Neural progenitor cell (in vitro differentiated cells): ENCODE measurements around the gene COTL1. TPM values are rescaled to one million over a fixed set of nuclear protein-coding genes. Genes with fewer than 3 reads are reported as not detected.

Source experiments
- DNase-seq: peaks from one replicate; pipeline ENCODE4 v3.0.0-alpha.2; 2016; ENCODE audit warnings: low spot score
- H2AFZ ChIP-seq: fragments of 200-600 bp; sonication (generic); replicated peaks from 2 replicates; pipeline ENCODE4 v1.6.1; 2016; ENCODE audit warnings: antibody characterized with exemption
- H3F3A ChIP-seq: fragments of 200-600 bp; sonication (generic); 2 replicates; pipeline ENCODE4 v1.6.1; 2016; ENCODE audit warnings: antibody characterized with exemption, low read depth
- H3K27ac ChIP-seq: fragments of 200-600 bp; sonication (generic); 2 replicates; pipeline ENCODE4 v1.5.1; 2016; ENCODE audit warnings: mild to moderate bottlenecking
- H3K27me3 ChIP-seq: fragments of 200-600 bp; sonication (generic); 2 replicates; pipeline ENCODE4 v1.6.1; 2016; ENCODE audit warnings: mild to moderate bottlenecking, moderate library complexity
- H3K36me3 ChIP-seq: fragments of 200-600 bp; sonication (generic); 2 replicates; pipeline ENCODE4 v1.5.1; 2016
- H3K4me1 ChIP-seq: fragments of 200-600 bp; sonication (generic); 2 replicates; pipeline ENCODE4 v1.6.1; 2016; ENCODE audit warnings: mixed run types
- H3K4me2 ChIP-seq: fragments of 200-600 bp; sonication (generic); 2 replicates; pipeline ENCODE4 v1.6.1; 2016
- H3K4me3 ChIP-seq: fragments of 200-600 bp; sonication (generic); 2 replicates; pipeline ENCODE4 v1.5.1; 2016
- H3K79me2 ChIP-seq: fragments of 200-600 bp; sonication (generic); 2 replicates; pipeline ENCODE4 v1.6.1; 2016; ENCODE audit warnings: low read depth
- H3K9ac ChIP-seq: fragments of 200-600 bp; sonication (generic); 2 replicates; pipeline ENCODE4 v1.6.1; 2016
- H3K9me3 ChIP-seq: fragments of 200-600 bp; sonication (generic); 2 replicates; pipeline ENCODE4 v1.5.1; 2016; ENCODE audit warnings: low read depth
- H4K20me1 ChIP-seq: fragments of 200-600 bp; sonication (generic); 2 replicates; pipeline ENCODE4 v1.6.1; 2016; ENCODE audit warnings: low read depth
- H3K27ac Mint-ChIP-seq: 3 replicates; pipeline ENCODE4 v1.8.0; 2021; ENCODE audit warnings: mixed read lengths
- H3K27me3 Mint-ChIP-seq: 2 replicates; pipeline ENCODE4 v1.8.0; 2022; ENCODE audit warnings: low read depth, mild to moderate bottlenecking, inconsistent platforms, moderate library complexity, mixed read lengths; ENCODE audit not compliant: insufficient read depth
- H3K36me3 Mint-ChIP-seq: 3 replicates; pipeline ENCODE4 v1.8.0; 2021; ENCODE audit warnings: mixed read lengths
- H3K4me1 Mint-ChIP-seq: 3 replicates; pipeline ENCODE4 v1.8.0; 2021; ENCODE audit warnings: mixed read lengths
- H3K4me3 Mint-ChIP-seq: 3 replicates; pipeline ENCODE4 v1.8.0; 2021; ENCODE audit warnings: mild to moderate bottlenecking, moderate library complexity, mixed read lengths
- H3K9me3 Mint-ChIP-seq: 3 replicates; pipeline ENCODE4 v1.8.0; 2020; ENCODE audit warnings: mixed read lengths
- CTCF ChIP-seq: fragments of 200-600 bp; sonication (generic); IDR thresholded peaks from 2 replicates; pipeline ENCODE4 v1.5.1; 2017; ENCODE audit warnings: antibody characterized with exemption, mild to moderate bottlenecking
- EZH2 ChIP-seq: fragments of 200-600 bp; sonication (generic); IDR thresholded peaks from 2 replicates; pipeline ENCODE4 v1.6.1; 2017; ENCODE audit warnings: antibody characterized with exemption, mild to moderate bottlenecking, moderate library complexity
- EZH2phosphoT487 ChIP-seq: fragments of 200-600 bp; sonication (generic); IDR thresholded peaks from 2 replicates; pipeline ENCODE4 v1.6.1; 2017; ENCODE audit warnings: antibody characterized with exemption
- total RNA-seq: library from RNA; depleted of rRNA; stranded (reverse); fragments of >200 nt; gene quantifications from 2 replicates; pipeline ENCODE4 v1.2.3, GENCODE V29; 2015; ENCODE audit warnings: low replicate concordance

Gene COTL1, protein sequence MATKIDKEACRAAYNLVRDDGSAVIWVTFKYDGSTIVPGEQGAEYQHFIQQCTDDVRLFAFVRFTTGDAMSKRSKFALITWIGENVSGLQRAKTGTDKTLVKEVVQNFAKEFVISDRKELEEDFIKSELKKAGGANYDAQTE
- total RNA-seq: 46.9 and 93.7 TPM in 2 replicates

- peaks cover 28% of the 10 kb centered on the region for H3K4me1 ChIP-seq
- Mint-ChIP-seq H3K27me3 (peaks cover 7% of the 10 kb centered on the region), H3K4me1 (peaks cover 60% of the 10 kb centered on the region), H3K27ac (peak within 1 kb of the TSS; percentile 84), H3K4me3 (peak within 1 kb of the TSS; percentile 97), H3K9me3 (no peaks in the 10 kb centered on the region), H3K36me3 (peaks cover 10% of the 10 kb centered on the region)
- H3F3A ChIP-seq: peaks cover 27% of the 10 kb centered on the region
- DNase-seq: peak; percentile 98
- peaks cover 48% of the 10 kb centered on the region for H4K20me1 ChIP-seq
- no peak within 1 kb of the TSS for H2AFZ ChIP-seq
- no peak within 1 kb of the TSS for H3K9ac ChIP-seq
- H3K79me2 ChIP-seq: peaks cover 42% of the 10 kb centered on the region
- H3K36me3 ChIP-seq: no peaks in the 10 kb centered on the region
- H3K27me3 ChIP-seq: peaks cover 12% of the 10 kb centered on the region
- H3K9me3 ChIP-seq: no peaks in the 10 kb centered on the region
- no peak within 1 kb of the TSS for H3K27ac ChIP-seq
- peak within 1 kb of the TSS; percentile 74 for H3K4me3 ChIP-seq
- no peak for TF ChIP-seq CTCF
- no peak for TF ChIP-seq EZH2phosphoT487
- TF ChIP-seq EZH2: no peak
- peak within 1 kb of the TSS; percentile 99 for H3K4me2 ChIP-seq
Observed at GRCh38 chr16:84617791-84618580, at the start of gene COTL1. Gene COTL1, minus strand, starts transcription at chr16:84618078. Its CDS starts 164 bp downstream, at chr16:84617914.

GRCh38 chr16:84665843-84666242 lies 48.0 kb upstream of the COTL1 start:
- Histone ChIP-seq H3K27ac (no peak overlapping the region), H3K4me1 (peaks cover 12% of the 10 kb centered on the region), H3K79me2 (no peaks in the 10 kb centered on the region), H3K4me2 (no peak overlapping the region), H3K36me3 (no peaks in the 10 kb centered on the region), H3K9me3 (no peaks in the 10 kb centered on the region), H3K4me3 (no peak overlapping the region), H3F3A (no peaks in the 10 kb centered on the region), H4K20me1 (no peaks in the 10 kb centered on the region), H3K9ac (no peak overlapping the region), H3K27me3 (no peaks in the 10 kb centered on the region), H2AFZ (no peak overlapping the region)
- H3K4me1 Mint-ChIP-seq: peaks cover 13% of the 10 kb centered on the region
- no peak overlapping the region for H3K4me3 Mint-ChIP-seq
- H3K9me3 Mint-ChIP-seq: no peaks in the 10 kb centered on the region
- H3K27ac Mint-ChIP-seq: no peak overlapping the region
- H3K27me3 Mint-ChIP-seq: peaks cover 3% of the 10 kb centered on the region
- H3K36me3 Mint-ChIP-seq: peaks cover 15% of the 10 kb centered on the region
- TF ChIP-seq EZH2 (no peak), CTCF (no peak), EZH2phosphoT487 (no peak)
- no peak for DNase-seq

- Histone ChIP-seq H3K27me3 (no peaks in the 10 kb centered on the region), H3K36me3 (no peaks in the 10 kb centered on the region), H3K4me2 (no peak overlapping the region), H3K9me3 (no peaks in the 10 kb centered on the region), H3K27ac (no peak overlapping the region), H3K4me3 (no peak overlapping the region), H2AFZ (no peak overlapping the region), H3F3A (no peaks in the 10 kb centered on the region), H3K79me2 (no peaks in the 10 kb centered on the region), H4K20me1 (no peaks in the 10 kb centered on the region), H3K9ac (no peak overlapping the region), H3K4me1 (peaks cover 12% of the 10 kb centered on the region)
- H3K9me3 Mint-ChIP-seq: no peaks in the 10 kb centered on the region
- H3K27me3 Mint-ChIP-seq: peaks cover 3% of the 10 kb centered on the region
- no peak overlapping the region for H3K27ac Mint-ChIP-seq
- no peak for DNase-seq
- H3K36me3 Mint-ChIP-seq: peaks cover 17% of the 10 kb centered on the region
- no peak for TF ChIP-seq EZH2
- TF ChIP-seq CTCF: no peak
- TF ChIP-seq EZH2phosphoT487: no peak
- H3K4me1 Mint-ChIP-seq: peaks cover 13% of the 10 kb centered on the region
- no peak overlapping the region for H3K4me3 Mint-ChIP-seq
Observed at GRCh38 chr16:84665359-84665758, 47.5 kb upstream of the COTL1 start.
